HG03060 (cell line): ENCODE results near the gene ARCN1.

Experiments
- ATAC-seq: cut with Tn5 transposase; IDR thresholded peaks from one replicate; pipeline ENCODE4 v1.9.1; 2021; ENCODE audit warnings: low read depth, moderate number of reproducible peaks; ENCODE audit not compliant: unreplicated experiment

Gene ARCN1

DNA sequence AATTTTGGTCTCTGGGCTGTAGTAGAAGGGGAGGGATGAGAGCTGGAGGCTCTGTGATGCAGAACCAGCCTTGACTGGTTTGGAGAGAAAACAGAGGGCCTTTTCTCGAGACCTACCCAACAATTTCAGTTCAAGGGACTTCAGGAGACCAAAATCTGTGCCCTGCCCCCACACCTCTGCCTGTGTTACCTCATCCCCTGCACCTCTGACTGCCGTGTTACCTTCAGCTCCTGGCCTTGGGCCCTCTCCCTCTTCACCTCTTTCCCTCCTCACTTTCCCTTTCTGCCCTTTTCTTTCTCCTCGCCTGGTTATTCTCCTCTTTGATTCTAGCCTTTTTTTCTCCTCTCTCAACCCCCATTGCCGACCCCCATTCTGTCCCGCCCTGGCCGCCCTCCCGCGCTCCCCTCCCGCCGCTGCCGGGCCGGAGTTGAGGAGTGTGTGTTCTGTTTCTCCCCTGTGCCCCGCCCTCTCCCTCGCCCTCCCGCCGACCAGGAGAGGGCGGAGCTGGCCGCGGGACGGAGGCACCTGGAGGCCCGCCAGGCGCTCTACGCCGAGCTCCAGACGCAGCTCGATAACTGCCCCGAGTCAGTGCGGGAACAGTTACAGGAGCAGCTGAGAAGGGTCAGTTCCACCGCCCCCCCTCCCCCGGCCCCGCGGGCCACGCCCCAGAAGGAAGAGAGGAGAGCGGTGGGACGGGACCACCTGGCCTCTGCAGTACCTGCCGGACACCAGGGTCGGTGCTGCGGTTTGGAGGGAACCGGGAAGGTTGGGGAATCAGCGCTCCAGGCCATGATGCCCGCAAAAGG lies 62.4 kb downstream of the ARCN1 start:
- ATAC-seq, result no peak

DNA sequence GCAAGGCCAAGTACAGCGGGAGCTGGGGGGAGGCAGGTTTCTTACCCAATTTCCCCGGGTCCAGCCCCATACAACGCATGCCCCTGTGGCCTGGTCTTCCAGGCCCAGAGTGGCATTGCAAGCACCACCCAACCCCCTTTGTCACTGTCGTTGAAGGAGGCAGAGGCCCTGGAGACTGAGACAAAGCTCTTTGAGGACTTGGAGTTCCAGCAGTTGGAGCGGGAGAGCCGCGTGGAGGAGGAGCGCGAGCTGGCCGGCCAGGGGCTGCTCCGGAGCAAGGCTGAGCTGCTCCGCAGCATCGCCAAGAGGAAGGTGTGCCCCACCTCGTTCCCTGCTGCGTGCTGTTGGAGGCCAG lies 63.0 kb downstream of the ARCN1 start:
- no peak for ATAC-seq

DNA sequence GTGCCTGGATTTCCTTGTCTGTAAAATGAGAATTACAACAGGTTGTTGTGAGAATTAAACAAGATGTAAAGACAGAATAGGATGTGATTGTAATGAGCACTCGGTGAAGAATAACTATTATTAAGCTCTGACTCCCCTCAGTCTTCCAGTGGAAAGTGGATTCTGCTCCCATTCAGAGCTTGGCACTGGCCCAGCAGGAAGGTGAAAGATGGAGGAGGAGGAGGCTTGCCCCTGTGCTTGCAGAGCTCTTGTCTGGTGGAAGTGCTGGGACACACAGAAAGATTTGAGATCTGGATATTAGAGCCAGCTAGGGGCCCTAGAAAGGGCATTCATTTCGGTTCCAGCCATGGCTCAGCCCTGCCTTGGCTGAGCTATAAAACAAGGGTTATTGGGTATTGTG lies 63.4 kb downstream of the ARCN1 start:
- no peak for ATAC-seq

DNA sequence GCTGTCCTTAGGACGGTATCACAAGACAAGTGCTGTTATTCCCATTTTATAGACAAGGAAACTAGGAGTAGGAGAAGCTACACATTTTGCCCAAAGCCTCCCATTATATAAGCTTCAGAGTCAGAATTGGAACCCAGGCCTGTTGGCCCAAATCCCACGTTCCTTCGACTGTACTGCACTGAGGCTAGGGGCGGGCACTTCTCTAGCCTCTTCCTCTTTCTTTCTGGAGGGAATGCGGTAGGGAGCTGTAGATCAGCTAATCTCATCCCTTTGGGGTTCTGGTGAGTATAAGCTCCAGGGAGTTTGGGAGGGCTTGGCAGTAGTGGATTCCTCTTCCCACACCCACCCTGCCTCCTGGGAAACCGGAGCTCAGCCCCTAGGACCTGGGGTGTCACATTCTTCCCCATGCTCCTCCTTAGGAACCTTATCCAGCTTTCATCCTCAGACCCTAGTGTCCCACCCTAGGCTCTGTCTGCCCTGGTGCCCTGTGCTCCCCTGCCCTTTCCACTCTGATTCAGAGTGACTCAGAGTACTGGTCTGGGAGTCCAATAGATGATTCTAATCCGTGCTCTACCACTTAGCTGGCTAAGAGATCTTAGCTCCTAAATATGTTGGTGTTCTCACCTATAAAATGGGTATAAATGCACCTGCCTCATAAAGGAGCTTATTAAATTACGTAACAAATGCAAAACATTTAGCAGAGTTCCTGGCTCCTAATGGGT lies 64.5 kb downstream of the ARCN1 start:
- no peak for ATAC-seq

DNA sequence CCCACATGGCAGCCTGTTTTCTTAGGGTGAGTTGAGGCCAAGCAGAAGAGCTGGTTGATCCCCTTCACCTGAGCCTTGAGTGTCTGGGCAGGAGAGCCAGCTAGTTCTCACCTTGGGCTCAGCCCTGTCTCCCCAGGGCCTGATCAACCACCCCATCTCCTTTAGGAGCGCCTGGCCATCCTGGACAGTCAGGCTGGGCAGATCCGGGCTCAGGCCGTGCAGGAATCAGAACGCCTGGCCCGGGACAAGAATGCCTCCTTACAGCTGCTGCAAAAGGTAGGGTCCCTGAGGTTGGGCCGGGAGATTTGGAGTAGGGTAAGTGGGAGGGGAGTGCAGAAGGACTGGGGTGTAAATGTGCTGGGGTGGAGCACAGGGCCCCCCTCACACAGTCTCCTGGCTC lies 66.5 kb downstream of the ARCN1 start:
- no peak for ATAC-seq

DNA sequence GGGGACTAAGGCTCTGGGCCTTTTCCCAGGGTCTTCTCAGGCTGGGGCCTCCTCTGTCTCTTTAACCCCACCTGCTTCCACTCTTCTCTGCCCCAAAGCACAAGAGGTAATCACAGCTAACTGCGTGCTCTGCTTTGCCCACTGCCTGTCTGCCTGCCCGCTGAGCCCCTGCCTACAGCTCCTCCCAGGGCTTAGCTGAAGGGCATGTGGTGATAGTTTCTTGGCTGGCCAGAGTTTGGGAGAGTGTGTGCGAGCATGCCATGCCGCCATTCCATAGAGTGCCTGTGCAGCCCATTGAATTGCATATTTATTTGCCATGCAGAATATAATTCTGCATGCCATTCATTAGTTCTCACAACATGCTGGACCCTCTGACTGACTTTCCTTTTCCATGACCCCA lies 67.7 kb downstream of the ARCN1 start:
- no peak for ATAC-seq

DNA sequence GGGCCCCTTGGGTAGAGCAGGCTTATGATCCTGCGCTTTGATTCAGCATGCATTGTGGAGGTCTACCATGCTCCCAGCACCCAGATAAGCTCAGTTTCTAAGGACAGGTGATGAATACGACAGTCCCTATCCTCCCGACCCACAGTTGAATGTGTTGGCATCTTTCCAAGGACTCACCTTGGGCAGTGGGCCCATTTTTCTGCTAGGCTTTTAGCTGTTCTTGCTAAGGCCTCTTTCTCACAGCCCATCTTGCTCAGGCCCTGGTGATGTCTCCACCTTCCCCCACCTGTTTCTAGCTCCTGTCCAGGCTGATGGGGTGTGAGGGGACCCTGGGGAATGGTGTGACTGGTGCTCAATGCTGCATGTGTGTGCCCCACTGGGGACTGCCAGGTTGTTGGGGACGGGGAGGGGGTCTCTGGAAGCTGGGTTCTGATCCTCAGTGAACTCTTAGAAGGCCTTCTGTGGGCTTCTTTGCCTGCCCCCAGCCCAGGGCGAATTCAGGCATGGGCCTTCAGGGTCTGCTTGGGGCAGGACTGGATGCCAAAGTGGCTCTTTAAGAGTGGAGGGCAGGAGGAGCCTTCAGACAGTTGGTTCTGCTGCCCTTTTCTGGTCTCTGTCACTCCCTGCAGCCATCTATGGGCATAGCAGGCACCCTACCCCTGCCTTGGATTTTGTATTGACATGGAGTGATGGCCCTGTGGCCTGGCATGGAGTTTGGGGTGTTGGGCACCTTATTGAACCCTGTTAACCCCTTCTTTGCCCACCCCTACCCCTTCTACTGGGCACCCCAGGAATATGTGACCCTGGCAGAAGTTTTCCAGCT lies 68.3 kb downstream of the ARCN1 start:
- ATAC-seq, result no peak

DNA sequence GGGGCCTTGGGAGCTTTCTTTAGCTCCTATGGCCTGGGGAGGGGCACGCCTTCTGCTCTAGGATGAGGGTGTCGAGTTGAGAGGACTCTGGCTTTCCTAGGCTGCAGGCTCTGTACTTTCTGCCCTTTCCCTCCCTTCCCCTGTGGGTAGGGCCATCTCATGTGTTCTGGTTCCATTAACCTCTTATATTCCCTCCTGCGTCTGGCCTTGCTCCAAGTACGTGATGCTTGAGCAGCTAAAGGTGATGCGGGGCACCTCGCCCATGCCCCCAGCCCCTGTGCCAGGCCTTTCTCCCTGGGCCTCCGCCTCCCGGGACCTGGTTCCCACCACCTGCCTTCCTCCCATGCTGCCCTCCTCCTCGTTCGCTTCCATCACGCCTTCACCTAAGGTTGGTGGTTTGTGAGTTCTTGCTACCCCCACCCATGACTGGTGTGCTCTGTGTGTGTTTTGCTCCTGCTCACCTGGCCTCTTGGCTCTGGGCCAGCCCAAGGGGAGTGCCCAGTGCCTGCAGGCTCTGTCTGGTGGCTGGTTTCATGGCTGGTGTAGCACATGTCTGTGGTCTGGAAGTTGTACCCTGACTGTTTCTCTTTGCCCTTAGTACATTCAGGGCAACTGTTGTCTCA lies 69.3 kb downstream of the ARCN1 start:
- ATAC-seq, result no peak

DNA sequence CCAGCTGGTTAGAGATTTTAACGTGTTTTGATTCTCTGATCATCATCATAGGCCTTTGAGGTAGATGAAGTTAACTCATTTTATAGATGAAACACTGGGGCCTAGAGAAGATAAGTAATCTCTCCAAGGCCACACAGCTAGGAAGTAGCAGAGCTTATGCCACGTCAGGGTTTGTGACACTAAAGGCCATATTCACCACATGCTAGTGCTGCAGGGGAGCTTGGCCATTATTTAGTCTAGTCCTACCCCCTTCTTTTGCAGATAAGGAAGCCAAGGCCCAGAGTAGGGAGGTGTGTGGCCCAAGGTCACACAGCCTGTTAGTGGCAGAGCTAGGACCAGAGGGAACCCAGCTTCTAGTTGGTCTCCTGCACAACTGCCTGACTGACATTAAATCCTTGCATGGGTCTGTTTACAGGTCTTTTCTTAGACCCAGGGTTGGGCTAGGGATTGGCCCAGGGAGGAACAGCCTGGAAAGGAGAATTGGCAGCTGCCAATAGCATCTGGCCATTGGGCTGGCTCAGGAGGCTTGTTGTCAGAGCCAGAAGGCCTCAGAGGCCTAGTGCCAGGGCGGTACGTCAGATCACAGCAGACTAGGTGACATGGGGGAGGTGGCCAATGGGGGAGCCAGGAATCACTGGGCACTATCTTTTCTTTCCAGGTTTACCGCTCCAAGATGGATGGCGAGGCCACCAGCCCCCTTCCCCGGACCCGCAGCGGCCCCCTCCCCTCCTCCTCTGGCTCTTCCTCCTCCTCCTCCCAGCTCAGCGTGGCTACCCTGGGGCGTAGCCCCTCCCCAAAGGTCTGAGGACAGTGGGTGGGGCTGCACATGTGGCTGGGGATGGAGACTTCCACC lies 71.2 kb downstream of the ARCN1 start:
- ATAC-seq, result no peak

DNA sequence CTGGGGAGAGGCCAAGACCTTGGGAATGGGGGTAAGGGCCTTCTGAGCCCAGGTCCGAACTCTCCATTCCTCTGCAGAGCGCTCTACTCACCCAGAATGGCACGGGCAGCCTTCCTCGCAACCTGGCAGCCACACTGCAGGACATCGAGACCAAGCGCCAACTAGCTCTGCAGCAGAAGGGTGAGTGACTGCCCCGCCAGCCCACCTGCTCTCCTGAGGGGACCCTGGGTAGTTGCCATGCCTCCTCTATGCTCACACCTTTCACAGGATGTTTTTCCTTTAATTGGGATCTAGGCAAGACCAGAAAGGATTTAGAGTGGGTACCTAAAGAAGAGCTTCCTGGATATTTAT lies 71.8 kb downstream of the ARCN1 start:
- no peak for ATAC-seq

DNA sequence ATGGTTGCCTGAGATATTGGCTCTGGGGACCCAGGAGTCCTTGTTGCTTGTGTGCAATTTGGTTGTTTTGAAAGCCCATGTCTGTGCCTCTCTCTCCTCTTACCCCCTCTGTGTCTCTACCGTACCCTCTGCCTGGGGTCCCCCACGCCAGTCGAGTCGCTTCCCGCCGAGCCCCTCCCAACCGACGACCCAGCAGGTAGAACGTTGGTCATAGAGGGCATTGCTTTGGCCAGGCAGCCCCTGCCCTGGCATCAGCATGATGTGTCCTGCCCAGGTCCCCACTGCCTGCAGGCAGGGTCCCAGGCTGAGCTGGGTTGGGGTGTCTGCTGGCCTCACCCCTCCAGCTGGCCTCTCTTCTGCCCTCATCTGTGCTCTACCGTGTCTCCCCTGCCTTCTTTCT lies 72.3 kb downstream of the ARCN1 start:
- no peak for ATAC-seq

DNA sequence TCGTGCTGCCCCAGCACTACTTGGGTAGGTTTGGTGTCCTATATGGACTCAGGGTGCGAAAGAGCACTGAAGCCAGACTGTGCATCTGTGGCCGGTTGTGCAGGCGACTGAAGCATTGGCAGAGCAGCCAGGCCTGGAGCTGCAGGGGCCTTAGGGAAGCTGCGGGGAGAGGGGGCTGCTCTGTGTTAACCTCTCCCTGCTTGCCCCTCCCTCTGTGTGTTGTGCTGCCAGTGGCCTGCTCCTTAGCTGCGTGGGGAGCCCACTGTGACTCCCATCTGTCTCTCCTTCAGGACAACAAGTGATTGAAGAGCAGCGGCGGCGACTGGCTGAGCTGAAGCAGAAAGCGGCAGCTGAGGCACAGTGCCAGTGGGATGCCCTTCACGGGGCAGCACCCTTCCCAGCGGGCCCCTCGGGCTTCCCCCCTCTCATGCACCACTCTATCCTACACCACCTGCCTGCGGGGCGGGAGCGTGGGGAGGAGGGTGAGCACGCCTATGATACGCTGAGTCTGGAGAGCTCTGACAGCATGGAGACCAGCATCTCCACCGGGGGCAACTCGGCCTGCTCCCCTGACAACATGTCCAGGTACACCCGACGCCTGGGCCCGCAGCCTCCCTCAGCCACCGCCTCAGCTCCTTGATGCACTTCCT lies 73.0 kb downstream of the ARCN1 start:
- ATAC-seq, result no peak

DNA sequence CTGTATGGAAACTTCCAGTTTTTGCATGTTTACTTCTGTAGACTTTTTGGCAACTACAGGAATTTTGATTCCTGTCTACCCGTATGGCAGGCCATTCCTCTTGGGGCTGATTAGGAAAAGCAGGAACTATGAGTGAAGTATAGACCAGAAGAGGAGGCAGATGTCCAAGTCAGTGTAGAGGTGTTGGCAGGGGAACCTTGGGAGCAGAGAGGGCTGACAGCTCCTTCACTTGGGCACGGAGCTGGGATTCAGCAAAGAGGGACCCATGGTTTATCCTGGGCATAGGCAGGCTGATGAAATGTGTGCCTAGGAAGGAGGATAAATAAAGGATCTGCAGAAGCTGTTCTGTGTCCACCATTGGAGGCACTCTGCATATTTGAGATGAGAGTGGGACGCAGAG lies 74.2 kb downstream of the ARCN1 start:
- no peak for ATAC-seq

DNA sequence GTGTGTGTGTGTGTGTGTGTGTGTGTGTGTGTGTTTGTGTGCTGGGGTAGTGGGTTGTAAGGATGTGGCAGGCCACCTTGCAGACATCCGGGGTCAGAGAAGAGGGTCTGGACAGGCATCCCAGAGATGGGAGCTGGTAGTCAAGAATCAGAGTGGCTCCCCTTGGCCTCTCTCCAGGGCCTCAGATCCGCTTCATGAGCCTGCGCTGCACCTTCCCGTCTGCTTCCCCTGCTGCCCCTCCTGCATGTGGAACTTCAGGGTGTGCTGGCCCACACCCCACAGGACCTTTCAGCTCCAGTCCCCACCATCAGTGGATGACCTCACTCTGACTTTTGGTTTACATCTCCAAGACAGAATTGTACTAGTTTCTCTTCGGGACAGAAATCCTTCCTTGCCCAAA lies 76.1 kb downstream of the ARCN1 start:
- ATAC-seq, result no peak

DNA sequence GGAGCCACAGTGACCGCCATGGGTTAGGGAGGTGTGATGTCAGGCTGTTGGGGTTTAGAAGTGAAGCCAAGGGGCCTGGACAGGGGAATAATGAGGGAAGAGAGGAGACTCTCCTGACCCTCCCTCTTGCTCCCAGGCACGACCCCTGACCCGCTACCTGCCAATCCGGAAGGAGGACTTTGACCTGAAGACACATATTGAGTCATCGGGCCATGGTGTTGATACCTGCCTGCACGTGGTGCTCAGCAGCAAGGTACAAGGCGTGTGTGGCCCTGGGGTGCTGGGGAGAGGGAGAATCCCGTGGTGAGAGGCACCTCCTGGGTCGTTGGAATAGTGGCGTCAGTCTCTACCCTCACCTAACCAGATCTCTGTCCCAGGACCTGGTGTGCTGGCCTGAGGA lies 77.7 kb downstream of the ARCN1 start:
- no peak for ATAC-seq

DNA sequence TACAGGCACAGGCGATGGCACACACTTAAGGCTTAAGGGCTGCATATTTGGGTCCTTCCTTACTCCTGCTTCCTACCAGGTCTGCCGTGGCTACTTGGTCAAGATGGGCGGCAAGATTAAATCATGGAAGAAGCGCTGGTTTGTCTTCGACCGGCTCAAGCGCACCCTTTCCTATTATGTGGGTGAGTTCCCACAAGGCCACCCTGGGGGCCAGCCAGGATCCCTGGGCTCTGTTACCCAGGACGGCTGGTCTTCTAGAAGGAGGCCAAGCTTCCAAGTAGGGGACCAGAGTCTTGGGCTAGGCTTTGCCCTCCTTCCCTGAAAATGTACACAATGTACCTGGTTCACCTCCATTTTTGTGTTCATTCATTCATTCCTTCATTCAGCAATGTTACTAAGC lies 78.2 kb downstream of the ARCN1 start:
- ATAC-seq, result no peak

DNA sequence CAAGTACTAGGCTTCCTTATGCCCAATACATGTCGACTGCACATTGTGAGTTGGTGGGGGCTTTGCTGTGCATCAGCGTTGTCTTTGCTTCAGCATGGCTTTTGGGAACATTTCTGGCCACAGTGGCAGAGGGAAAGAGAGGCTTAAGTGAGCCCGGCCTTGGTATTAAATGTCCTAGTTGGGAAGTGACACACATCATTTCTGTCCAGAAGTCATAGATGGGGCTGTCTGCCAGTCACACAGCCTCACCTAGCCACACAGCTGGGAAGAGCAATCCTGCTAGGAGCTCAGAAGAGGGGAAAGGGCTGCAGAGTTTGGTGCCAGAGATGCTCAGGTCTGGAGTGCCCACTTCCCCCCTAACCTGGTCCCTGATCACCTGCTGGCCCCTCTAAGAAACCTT lies 79.6 kb downstream of the ARCN1 start:
- no peak for ATAC-seq
